Endothelial cell of umbilical vein (primary cell): Measurements from ENCODE around the gene GAS2L3. TPM values are rescaled to one million over a fixed set of nuclear protein-coding genes. Genes with fewer than 3 reads are reported as not detected.

Experiments
- BruUV-seq: library from RNA; stranded (reverse); fragments of 400-500 nt; replicated peaks from 2 replicates; lab custom pipeline; 2021; lab: Mats Ljungman, UMichigan
- CTCF ChIA-PET: fragments of 300-600, 350-600 bp; sonication (Branson Sonifier 250); formaldehyde crosslinking; loops from one replicate; lab custom pipeline; 2021; ENCODE audit warnings: antibody characterized with exemption, inconsistent platforms; lab: Charles Lee
- POLR2A ChIA-PET: fragments of 300-600, 350-600 bp; sonication (Branson Sonifier 250); formaldehyde crosslinking; loops from one replicate; lab custom pipeline; 2021; ENCODE audit warnings: antibody characterized with exemption, inconsistent platforms; lab: Charles Lee
- DNase-seq: peaks from one replicate; pipeline ENCODE4 v3.0.0-alpha.2; 2011; ENCODE audit warnings: low read depth, low spot score
- FAIRE-seq: peaks from 2 replicates; lab custom pipeline; 2011; peaks lifted over from hg19 to GRCh38; lab: Jason Lieb, UNC
- H2AFZ ChIP-seq: 2 replicates; pipeline ENCODE4 v1.6.0; 2012; ENCODE audit warnings: low read depth, low read length, control low read depth, inconsistent platforms
- H3K27ac ChIP-seq: 2 replicates; pipeline ENCODE4 v1.5.1; 2011; ENCODE audit warnings: low read depth, mild to moderate bottlenecking, control low read depth, low read length, moderate library complexity; ENCODE audit not compliant: insufficient read depth
- H3K27me3 ChIP-seq, 2 experiments: 2 replicates each; pipeline versions ENCODE4 v1.6.0 to v1.6.1; 2011; ENCODE audit warnings: low read length in 2 of 2, mixed read lengths in 1 of 2; ENCODE audit not compliant: control insufficient read depth in 2 of 2, insufficient read depth in 2 of 2
- H3K36me3 ChIP-seq, 2 experiments: 2 replicates in 1 of 2; 3 replicates in 1 of 2; pipeline ENCODE4 v1.5.1; 2011; ENCODE audit warnings: low read length in 2 of 2, mild to moderate bottlenecking in 1 of 2, moderate library complexity in 1 of 2; ENCODE audit not compliant: control insufficient read depth in 2 of 2, insufficient read depth in 2 of 2; ENCODE audit errors: extremely low read depth in 1 of 2
- H3K4me1 ChIP-seq: 3 replicates; pipeline ENCODE4 v1.5.1; 2011; ENCODE audit warnings: mild to moderate bottlenecking, low read length; ENCODE audit not compliant: control insufficient read depth, insufficient read depth; ENCODE audit errors: extremely low read depth
- H3K4me2 ChIP-seq: 2 replicates; pipeline ENCODE4 v1.6.1; 2011; ENCODE audit warnings: low read length, control low read depth, mixed read lengths; ENCODE audit not compliant: insufficient read depth
- H3K4me3 ChIP-seq, 3 experiments: fragments of 200-600 bp in 1 of 3; sonication (generic), shearing (Covaris generic) in 1 of 3; replicated peaks in 1 of 3; 2 replicates each; pipeline ENCODE4 v1.5.1; 2011 to 2016; ENCODE audit warnings: control low read depth in 3 of 3, low read length in 3 of 3, mild to moderate bottlenecking in 2 of 3, inconsistent platforms in 1 of 3, low read depth in 1 of 3, moderate library complexity in 1 of 3; ENCODE audit not compliant: insufficient read depth in 1 of 3
- H3K79me2 ChIP-seq: 2 replicates; pipeline ENCODE4 v1.6.0; 2012; ENCODE audit warnings: low read length, inconsistent platforms; ENCODE audit not compliant: control insufficient read depth, insufficient read depth
- H3K9ac ChIP-seq: replicated peaks from 2 replicates; pipeline ENCODE3; 2011; ENCODE audit warnings: low read length, control low read depth; ENCODE audit not compliant: insufficient read depth; ENCODE audit errors: extremely low read depth
- H3K9me1 ChIP-seq: replicated peaks from 3 replicates; pipeline ENCODE4 v1.6.0; 2011; ENCODE audit warnings: mild to moderate bottlenecking, low read length; ENCODE audit not compliant: control insufficient read depth, insufficient read depth; ENCODE audit errors: extremely low read depth
- H3K9me3 ChIP-seq: replicated peaks from 2 replicates; pipeline ENCODE4 v1.5.1; 2012; ENCODE audit warnings: low read length, inconsistent platforms; ENCODE audit not compliant: control insufficient read depth, insufficient read depth
- H4K20me1 ChIP-seq: replicated peaks from 2 replicates; pipeline ENCODE3; 2011; ENCODE audit warnings: mild to moderate bottlenecking, low read length; ENCODE audit not compliant: control insufficient read depth, insufficient read depth; ENCODE audit errors: extremely low read depth
- FOS ChIP-seq: IDR thresholded peaks from 2 replicates; pipeline ENCODE4 v1.6.1; 2011; ENCODE audit warnings: mild to moderate bottlenecking, low read length, moderate library complexity, borderline replicate concordance; ENCODE audit not compliant: insufficient read depth
- MYC ChIP-seq: IDR thresholded peaks from one replicate; pipeline ENCODE4 v1.6.1; 2011; ENCODE audit warnings: mild to moderate bottlenecking, low read depth, low read length
- POLR2A ChIP-seq: IDR thresholded peaks from 2 replicates; pipeline ENCODE4 v1.6.1; 2012; ENCODE audit warnings: low read depth, mild to moderate bottlenecking, control low read depth, low read length
- dilution Hi-C: fragments of 300-500 bp; cut with MboI; formaldehyde crosslinking; loops from one replicate; pipeline ENCODE4 v1.15.0; 2019; ENCODE audit warnings: low sequenced_read_pairs; ENCODE audit not compliant: extremely low pct_ligation_motif_present
- intact Hi-C: fragments of 100-400 bp; cut with micrococcal nuclease; formaldehyde crosslinking; loops from one replicate; pipeline ENCODE4 v1.10.0; 2022
- polyA plus RNA-seq, 4 experiments: library from polyadenylated mRNA; depleted of rRNA in 3 of 4; stranded (reverse) in 3 of 4; unstranded in 1 of 4; fragments of >200 nt; gene quantifications; 2 replicates each; pipeline versions ENCODE4 v1.2.1 to v1.2.3, GENCODE V29; 2011 to 2012; ENCODE audit warnings: missing spikeins in 1 of 4
- total RNA-seq: library from RNA; stranded (reverse); gene quantifications from 2 replicates; pipeline ENCODE4 v1.2.3, GENCODE V29; 2021
- TF ChIP-seq, protein P1 (sequence below): IDR thresholded peaks from 2 replicates; pipeline ENCODE4 v1.6.1; 2011; ENCODE audit not compliant: insufficient read depth, insufficient read length

The GAS2L3 gene
- total and polyA plus RNA-seq, 2 donors (not counting 3 experiments of a cell fraction or from before 2014, with no cell fraction given) = 6.5 to 47.1 TPM

DNA sequence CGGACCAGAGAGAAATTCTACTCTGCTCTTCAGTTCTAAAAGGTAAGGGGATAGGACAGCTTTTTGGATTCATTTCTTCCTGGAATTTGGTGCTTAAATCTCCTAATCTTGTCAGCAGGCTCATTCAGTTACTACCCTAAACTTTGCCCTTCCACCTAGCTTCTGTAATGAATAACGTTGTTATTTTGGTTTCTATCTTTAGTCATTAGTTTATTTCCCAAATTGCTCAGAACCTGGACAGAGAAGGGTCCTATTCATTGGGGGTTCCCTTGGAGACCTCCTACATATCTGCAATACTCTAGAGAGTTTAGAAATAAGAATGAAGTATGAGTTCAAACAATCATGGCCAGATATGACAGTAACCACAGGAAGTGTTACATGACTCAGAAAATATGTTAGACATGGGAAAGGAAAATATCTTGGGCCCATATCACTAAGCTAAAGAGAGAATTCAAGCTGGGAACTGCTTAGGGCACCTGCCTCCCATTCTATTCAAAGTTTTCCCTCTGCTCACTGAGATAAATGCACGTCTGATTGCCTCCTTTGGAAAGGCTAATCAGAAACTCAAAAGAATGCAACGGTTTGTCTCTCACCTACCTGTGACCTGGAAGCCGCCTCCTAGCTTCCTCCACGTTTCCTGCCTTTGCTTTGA lies 87.9 kb downstream of the GAS2L3 start:
- no peaks in the 10 kb centered on the region for H3K79me2 ChIP-seq
- no peaks in the 10 kb centered on the region for H3K9me3 ChIP-seq
- no peak overlapping the region for H3K9ac ChIP-seq
- no peaks in the 10 kb centered on the region for H3K36me3 ChIP-seq
- no peak for TF ChIP-seq MYC
- peak; percentile 40 for TF ChIP-seq FOS
- H3K27ac ChIP-seq = no peak overlapping the region
- H4K20me1 ChIP-seq = no peaks in the 10 kb centered on the region
- POLR2A ChIA-PET = no interaction called here
- no peak overlapping the region for H2AFZ ChIP-seq
- FAIRE-seq (no peak), DNase-seq (peak; percentile 3)
- H3K4me3 ChIP-seq = no peak overlapping the region
- intact Hi-C loops (loop anchor here (10.0 kb wide), 1 partner anchor 427 kb away; no protein-coding TSS in a partner anchor), dilution Hi-C loops (no loop called here)
- no peak overlapping the region for H3K4me2 ChIP-seq
- H3K27me3 ChIP-seq = peaks cover 0 to 2% of the 10 kb centered on the region in 2 experiments
- no peaks in the 10 kb centered on the region for H3K9me1 ChIP-seq
- no TSS peak for BruUV-seq
- CTCF ChIA-PET = interaction anchor here (1.1 to 2.2 kb wide), 3 partner anchors 11 to 106 kb away, joined by 3 to 11 read pairs (median 4); no protein-coding TSS in a partner anchor
- peaks cover 5% of the 10 kb centered on the region for H3K4me1 ChIP-seq

DNA sequence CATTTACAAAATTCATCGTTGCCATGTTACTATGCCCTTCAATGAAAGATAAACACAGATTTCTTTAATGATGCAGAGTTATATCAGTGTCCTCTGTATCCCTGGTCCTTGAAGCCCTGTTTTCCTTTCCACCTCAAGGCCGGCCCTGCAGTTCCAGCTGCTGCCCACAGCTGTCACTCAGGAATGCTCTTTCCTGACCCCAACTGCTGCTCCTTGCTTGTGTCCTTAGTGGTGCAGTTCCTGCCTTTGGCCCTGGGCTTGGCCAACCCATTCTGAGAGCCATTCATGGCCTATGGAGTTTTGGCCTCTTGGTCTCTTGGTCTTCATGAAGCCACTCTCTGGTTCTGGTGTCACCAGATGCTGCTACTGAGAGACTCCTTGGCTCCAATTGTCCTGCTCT lies 93.1 kb downstream of the GAS2L3 start:
- FAIRE-seq (no peak), DNase-seq (no peak)
- Histone ChIP-seq H3K79me2 (no peaks in the 10 kb centered on the region), H3K9ac (no peak overlapping the region), H3K36me3 (no peaks in the 10 kb centered on the region), H4K20me1 (no peaks in the 10 kb centered on the region), H3K9me1 (no peaks in the 10 kb centered on the region), H3K4me2 (no peak overlapping the region), H2AFZ (no peak overlapping the region), H3K4me3 (no peak overlapping the region), H3K9me3 (no peaks in the 10 kb centered on the region), H3K4me1 (peaks cover 3% of the 10 kb centered on the region), H3K27ac (no peak overlapping the region), H3K27me3 (peaks cover 0 to 10% of the 10 kb centered on the region in 2 experiments)
- ChIA-PET POLR2A (no interaction called here), CTCF (interaction anchor here (0.9 to 1.3 kb wide), 2 partner anchors 10 to 16 kb away, joined by 3 to 4 read pairs; no protein-coding TSS in a partner anchor)
- no peak for TF ChIP-seq MYC
- no peak for TF ChIP-seq POLR2A
- TF ChIP-seq, protein P1, sequence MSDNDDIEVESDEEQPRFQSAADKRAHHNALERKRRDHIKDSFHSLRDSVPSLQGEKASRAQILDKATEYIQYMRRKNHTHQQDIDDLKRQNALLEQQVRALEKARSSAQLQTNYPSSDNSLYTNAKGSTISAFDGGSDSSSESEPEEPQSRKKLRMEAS = no peak
- dilution Hi-C loops = no loop called here
- intact Hi-C loops = loop anchor here (5.0 to 10.0 kb wide), 2 partner anchors 94 to 432 kb away; partner anchors contain the start of gene GAS2L3
- no TSS peak for BruUV-seq
